Skeletal muscle satellite cell (primary cell): Measurements from ENCODE around the gene TPD52L1.

Source experiments
- H3K27me3 ChIP-seq: 2 replicates; pipeline ENCODE4 v1.7.0; 2013; ENCODE audit warnings: low read length; ENCODE audit not compliant: control insufficient read depth, insufficient read depth
- H3K36me3 ChIP-seq: 2 replicates; pipeline ENCODE4 v1.7.0; 2013; ENCODE audit warnings: mild to moderate bottlenecking, control low read depth, low read length; ENCODE audit not compliant: insufficient read depth
- H3K4me1 ChIP-seq: 2 replicates; pipeline ENCODE4 v1.7.0; 2013; ENCODE audit warnings: low read length; ENCODE audit not compliant: control insufficient read depth, insufficient read depth
- H3K4me2 ChIP-seq: 2 replicates; pipeline ENCODE4 v1.7.0; 2013; ENCODE audit warnings: mild to moderate bottlenecking, low read length
- H3K4me3 ChIP-seq: 2 replicates; pipeline ENCODE4 v1.7.0; 2013; ENCODE audit warnings: low read length
- H3K9ac ChIP-seq: 2 replicates; pipeline ENCODE4 v1.7.0; 2013; ENCODE audit warnings: mild to moderate bottlenecking, low read depth, low read length, moderate library complexity
- H3K9me3 ChIP-seq: replicated peaks from 2 replicates; pipeline ENCODE4 v1.7.0; 2013; ENCODE audit warnings: mild to moderate bottlenecking, control low read depth, low read length

TPD52L1 gene

GRCh38 chr6:125165256-125165655 is 11.7 kb downstream of the TPD52L1 start:
- H3K27me3 ChIP-seq = no peaks in the 10 kb centered on the region
- peaks cover 13% of the 10 kb centered on the region for H3K4me1 ChIP-seq
- no peaks in the 10 kb centered on the region for H3K36me3 ChIP-seq
- no peaks in the 10 kb centered on the region for H3K9me3 ChIP-seq
- H3K9ac ChIP-seq = no peak overlapping the region
- H3K4me2 ChIP-seq = no peak overlapping the region
- no peak overlapping the region for H3K4me3 ChIP-seq

DNA sequence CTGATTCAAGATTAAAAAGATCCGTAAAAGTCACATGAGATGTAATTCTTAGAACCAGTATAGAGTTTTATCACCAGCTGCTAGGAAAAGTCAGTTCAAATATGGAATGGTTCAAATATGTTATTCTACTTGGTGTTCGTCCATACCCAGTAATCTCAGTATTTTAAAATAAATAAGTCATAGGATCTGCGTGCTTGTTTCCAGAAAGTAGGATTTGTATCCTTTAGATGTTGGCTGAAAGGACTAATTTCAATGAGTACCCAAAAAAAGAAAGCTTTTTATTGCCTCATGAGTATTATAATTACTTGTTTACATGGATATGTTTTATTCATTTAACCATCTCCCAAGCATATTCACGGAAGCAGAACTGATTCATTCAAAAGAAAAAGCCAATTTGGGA is 12.2 kb downstream of the TPD52L1 start:
- no peak overlapping the region for H3K4me3 ChIP-seq
- H3K27me3 ChIP-seq = no peaks in the 10 kb centered on the region
- H3K9ac ChIP-seq = no peak overlapping the region
- H3K9me3 ChIP-seq = no peaks in the 10 kb centered on the region
- H3K4me1 ChIP-seq = peaks cover 17% of the 10 kb centered on the region
- no peak overlapping the region for H3K4me2 ChIP-seq
- no peaks in the 10 kb centered on the region for H3K36me3 ChIP-seq

DNA sequence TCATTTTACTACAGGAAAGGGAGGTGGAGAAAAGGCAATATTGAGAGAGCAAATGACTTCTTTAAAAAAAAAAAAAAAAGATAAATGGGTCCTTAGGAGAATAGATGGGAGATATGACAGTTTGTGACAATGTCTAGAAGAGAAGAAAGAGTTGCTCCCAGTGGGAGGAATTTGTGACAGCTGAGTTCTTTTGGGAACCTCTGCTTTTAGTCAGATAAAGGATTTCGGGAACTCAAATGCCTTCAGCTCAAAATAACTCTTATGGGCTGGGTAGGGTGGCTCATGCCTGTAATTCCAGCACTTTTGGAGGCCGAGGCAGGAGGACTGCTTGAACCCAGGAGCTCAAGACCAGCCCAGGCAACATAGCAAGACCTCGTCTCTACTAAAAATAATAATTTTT is 13.1 kb downstream of the TPD52L1 start:
- Histone ChIP-seq H3K36me3 (no peaks in the 10 kb centered on the region), H3K4me2 (no peak overlapping the region), H3K4me3 (no peak overlapping the region), H3K4me1 (peaks cover 17% of the 10 kb centered on the region), H3K9ac (no peak overlapping the region), H3K9me3 (no peaks in the 10 kb centered on the region), H3K27me3 (no peaks in the 10 kb centered on the region)

GRCh38 chr6:125167579-125167978 is 14.0 kb downstream of the TPD52L1 start:
- H3K4me3 ChIP-seq = no peak overlapping the region
- no peaks in the 10 kb centered on the region for H3K9me3 ChIP-seq
- H3K36me3 ChIP-seq = no peaks in the 10 kb centered on the region
- H3K9ac ChIP-seq = no peak overlapping the region
- H3K4me2 ChIP-seq = no peak overlapping the region
- H3K4me1 ChIP-seq = peaks cover 17% of the 10 kb centered on the region
- H3K27me3 ChIP-seq = no peaks in the 10 kb centered on the region

DNA sequence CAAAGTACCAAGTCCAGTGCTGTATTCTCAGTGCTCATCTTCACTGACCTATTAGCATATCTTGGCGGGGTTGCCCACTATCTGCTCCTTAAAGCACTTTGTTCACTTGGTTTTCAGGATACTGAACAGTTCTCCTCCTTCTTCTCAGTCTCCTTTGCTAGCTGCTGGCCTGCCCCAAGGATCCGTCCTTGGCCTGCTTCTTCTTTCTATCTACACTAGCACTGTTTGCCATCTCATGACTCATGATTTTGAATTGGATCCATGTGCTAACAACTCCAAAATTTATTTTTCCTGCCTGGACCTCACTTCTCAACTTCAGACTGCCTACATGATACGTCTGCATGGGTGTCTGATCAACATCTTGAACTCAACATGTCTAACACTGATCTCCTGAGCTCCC is 15.5 kb downstream of the TPD52L1 start:
- Histone ChIP-seq H3K4me2 (no peak overlapping the region), H3K9me3 (no peaks in the 10 kb centered on the region), H3K36me3 (no peaks in the 10 kb centered on the region), H3K27me3 (no peaks in the 10 kb centered on the region), H3K4me3 (no peak overlapping the region), H3K9ac (no peak overlapping the region), H3K4me1 (peaks cover 17% of the 10 kb centered on the region)

DNA sequence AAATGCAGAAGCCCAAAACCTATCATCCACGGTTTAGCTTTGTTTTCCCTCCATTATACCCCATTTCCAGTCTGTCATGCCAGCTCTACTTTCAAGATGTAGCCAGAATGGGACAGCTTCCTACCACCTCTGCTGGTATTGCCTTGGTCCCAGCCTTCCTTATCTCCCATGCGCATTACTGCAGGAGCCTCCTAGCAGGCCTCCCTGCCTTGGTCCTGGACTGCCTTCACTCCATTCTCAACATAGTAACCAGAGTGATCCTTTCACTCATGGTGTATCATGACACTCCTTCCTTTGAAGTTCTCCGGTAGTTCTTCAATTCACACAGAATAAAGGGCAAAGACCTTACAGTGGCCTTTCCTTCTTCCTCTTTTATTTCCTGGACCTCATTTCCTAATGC is 15.9 kb downstream of the TPD52L1 start:
- no peaks in the 10 kb centered on the region for H3K36me3 ChIP-seq
- no peak overlapping the region for H3K4me3 ChIP-seq
- peaks cover 17% of the 10 kb centered on the region for H3K4me1 ChIP-seq
- no peaks in the 10 kb centered on the region for H3K9me3 ChIP-seq
- H3K27me3 ChIP-seq = no peaks in the 10 kb centered on the region
- no peak overlapping the region for H3K4me2 ChIP-seq
- H3K9ac ChIP-seq = no peak overlapping the region

DNA sequence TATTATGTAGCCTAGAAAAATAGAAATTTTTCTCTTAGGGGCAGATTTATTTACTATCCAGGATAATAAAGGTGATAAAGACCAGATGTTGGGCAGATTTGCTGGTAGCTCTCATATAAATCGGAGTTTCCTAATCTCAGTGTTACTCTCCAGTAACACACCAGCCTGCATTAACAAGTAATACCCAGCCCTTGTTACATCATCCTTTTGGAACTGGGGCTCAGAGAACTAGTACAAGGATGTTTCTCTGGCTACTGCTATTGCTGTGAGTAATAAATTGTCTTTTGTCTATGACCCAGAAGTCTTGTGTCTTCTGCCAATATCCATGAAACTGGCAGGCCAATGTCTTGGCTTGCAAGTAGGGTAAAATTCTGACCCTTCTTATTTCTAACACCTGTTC is 16.8 kb downstream of the TPD52L1 start:
- no peak overlapping the region for H3K9ac ChIP-seq
- no peak overlapping the region for H3K4me2 ChIP-seq
- H3K27me3 ChIP-seq = no peaks in the 10 kb centered on the region
- no peaks in the 10 kb centered on the region for H3K36me3 ChIP-seq
- no peak overlapping the region for H3K4me3 ChIP-seq
- H3K9me3 ChIP-seq = no peaks in the 10 kb centered on the region
- peaks cover 13% of the 10 kb centered on the region for H3K4me1 ChIP-seq

DNA sequence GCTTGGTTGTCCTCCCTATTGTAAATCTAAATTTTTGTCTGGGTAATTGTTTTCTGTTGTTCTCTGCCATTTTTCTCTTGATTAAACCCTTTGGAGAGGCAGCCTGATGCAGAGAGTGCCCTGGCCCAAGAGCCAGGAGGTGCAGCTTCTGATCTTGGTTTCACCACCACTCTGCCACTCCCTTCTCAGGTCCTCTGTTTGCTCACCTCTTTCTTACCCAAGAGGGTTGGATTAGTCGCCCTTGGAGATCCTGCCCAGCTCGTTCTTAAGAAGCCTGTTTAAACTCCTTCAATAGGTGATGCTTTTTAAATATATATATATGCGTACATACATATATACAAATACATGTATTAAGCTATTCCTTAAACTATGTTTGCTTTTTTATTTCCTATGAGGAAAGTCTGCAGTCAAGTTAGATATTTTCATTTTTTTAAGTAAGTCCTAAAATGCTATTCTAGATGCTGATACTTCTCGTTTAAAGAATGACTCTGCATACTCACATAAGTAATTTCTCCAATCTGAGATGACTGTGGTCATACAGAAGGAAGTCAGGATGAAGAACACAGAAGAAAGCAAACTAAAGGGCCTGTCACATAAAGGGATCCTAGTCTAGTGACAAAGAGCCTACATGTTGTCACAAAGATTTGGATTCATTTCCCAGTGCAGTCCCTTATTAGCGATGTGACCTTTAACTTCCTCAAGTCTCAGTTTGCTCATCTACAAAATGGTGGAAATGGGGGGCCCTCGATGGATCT is 19.9 kb downstream of the TPD52L1 start:
- Histone ChIP-seq H3K4me2 (no peak overlapping the region), H3K9me3 (no peaks in the 10 kb centered on the region), H3K9ac (no peak overlapping the region), H3K4me3 (no peak overlapping the region), H3K4me1 (peaks cover 12% of the 10 kb centered on the region), H3K36me3 (no peaks in the 10 kb centered on the region), H3K27me3 (no peaks in the 10 kb centered on the region)

GRCh38 chr6:125174626-125175025 is 21.1 kb downstream of the TPD52L1 start:
- H3K27me3 ChIP-seq = no peaks in the 10 kb centered on the region
- no peak overlapping the region for H3K9ac ChIP-seq
- no peaks in the 10 kb centered on the region for H3K9me3 ChIP-seq
- H3K4me2 ChIP-seq = no peak overlapping the region
- H3K4me1 ChIP-seq = peaks cover 7% of the 10 kb centered on the region
- H3K4me3 ChIP-seq = no peak overlapping the region
- no peaks in the 10 kb centered on the region for H3K36me3 ChIP-seq

GRCh38 chr6:125175466-125176048 is 22.0 kb downstream of the TPD52L1 start:
- no peaks in the 10 kb centered on the region for H3K27me3 ChIP-seq
- no peak overlapping the region for H3K9ac ChIP-seq
- no peaks in the 10 kb centered on the region for H3K9me3 ChIP-seq
- peaks cover 2% of the 10 kb centered on the region for H3K4me1 ChIP-seq
- no peak overlapping the region for H3K4me3 ChIP-seq
- H3K36me3 ChIP-seq = no peaks in the 10 kb centered on the region
- H3K4me2 ChIP-seq = no peak overlapping the region

GRCh38 chr6:125182237-125183008 is 28.9 kb downstream of the TPD52L1 start:
- Histone ChIP-seq H3K9ac (no peak overlapping the region), H3K9me3 (no peaks in the 10 kb centered on the region), H3K4me1 (no peaks in the 10 kb centered on the region), H3K27me3 (no peaks in the 10 kb centered on the region), H3K4me2 (no peak overlapping the region), H3K4me3 (no peak overlapping the region), H3K36me3 (no peaks in the 10 kb centered on the region)
